K562 (cell line): Measurements from ENCODE around the gene MMD2. TPM values are rescaled to one million over a fixed set of nuclear protein-coding genes. Genes with fewer than 3 reads are reported as not detected.

Experiments used
- ATAC-seq: fragments of 200-7000 bp; cut with Tn5 transposase; 3 replicates; pipeline ENCODE4 v1.9.1; 2020; ENCODE audit warnings: moderate library complexity
- BruUV-seq: library from RNA; stranded (reverse); fragments of 400-500 nt; replicated peaks from 2 replicates; lab custom pipeline; 2021; lab: Mats Ljungman, UMichigan
- CTCF ChIA-PET: fragments of 300-600 bp; formaldehyde crosslinking; extraction: SDS; loops from one replicate; lab custom pipeline; 2021; ENCODE audit warnings: low intra/inter-chr PET ratio; lab: Yijun Ruan, JAX
- POLR2A ChIA-PET: fragments of 300-600, 350-650 bp; sonication (Branson Sonifier 250); formaldehyde crosslinking; extraction: SDS; loops from one replicate; lab custom pipeline; 2021; ENCODE audit warnings: antibody characterized with exemption, inconsistent platforms; lab: Yijun Ruan, JAX
- DNase-seq, 4 experiments: peaks; one replicate each; pipeline versions ENCODE4 v3.0.0 to v3.0.0-alpha.2; 2011 to 2018; ENCODE audit warnings: low spot score in 3 of 4, mixed read lengths in 3 of 4; ENCODE audit errors: extremely low read depth in 1 of 4
- FAIRE-seq: peaks from 2 replicates; lab custom pipeline; 2011; peaks lifted over from hg19 to GRCh38; lab: Jason Lieb, UNC
- H2AFZ ChIP-seq: 2 replicates; pipeline ENCODE4 v1.6.0; 2011; ENCODE audit warnings: low read depth, low read length, control low read depth, inconsistent platforms
- H3K27ac ChIP-seq: fragments of 200-600 bp; 3 replicates; pipeline ENCODE4 v1.8.0; 2011; ENCODE audit warnings: low read depth, mild to moderate bottlenecking, control low read depth, inconsistent platforms, low read length, moderate library complexity, mixed read lengths; ENCODE audit errors: extremely low read depth
- H3K27me3 ChIP-seq, 2 experiments: fragments of 300-600 bp in 1 of 2; 2 replicates in 1 of 2; 3 replicates in 1 of 2; pipeline versions ENCODE4 v1.6.0 to v1.8.0; 2011; ENCODE audit warnings: inconsistent platforms in 2 of 2, low read length in 2 of 2, mild to moderate bottlenecking in 1 of 2, mixed read lengths in 1 of 2, moderate library complexity in 1 of 2; ENCODE audit not compliant: control insufficient read depth in 2 of 2, insufficient read depth in 2 of 2
- H3K36me3 ChIP-seq: fragments of 300-600 bp; 3 replicates; pipeline ENCODE4 v1.8.0; 2011; ENCODE audit warnings: mild to moderate bottlenecking, low read length, inconsistent platforms; ENCODE audit not compliant: control insufficient read depth, insufficient read depth
- H3K4me1 ChIP-seq, 2 experiments: fragments of 200-600 bp in 1 of 2; replicated peaks in 1 of 2; 2 replicates in 1 of 2; 3 replicates in 1 of 2; pipeline versions ENCODE4 v1.5.1 to v1.8.0; 2011; ENCODE audit warnings: inconsistent platforms in 2 of 2, low read length in 2 of 2, mild to moderate bottlenecking in 1 of 2, mixed read lengths in 1 of 2, moderate library complexity in 1 of 2; ENCODE audit not compliant: control insufficient read depth in 2 of 2, insufficient read depth in 2 of 2
- H3K4me2 ChIP-seq: 2 replicates; pipeline ENCODE4 v1.6.1; 2011; ENCODE audit warnings: low read length, control low read depth, inconsistent platforms, mixed read lengths; ENCODE audit not compliant: insufficient read depth
- H3K4me3 ChIP-seq: fragments of 200-600 bp; sonication (generic), shearing (Covaris generic); 2 replicates; pipeline ENCODE4 v1.5.1; 2016; ENCODE audit warnings: control low read depth, inconsistent platforms
- H3K79me2 ChIP-seq: fragments of 200-600 bp; 3 replicates; pipeline ENCODE4 v1.8.0; 2011; ENCODE audit warnings: low read length, inconsistent platforms; ENCODE audit not compliant: control insufficient read depth, insufficient read depth
- H3K9ac ChIP-seq, 2 experiments: 2 replicates each; pipeline versions ENCODE4 v1.6.0 to v1.6.1; 2011; ENCODE audit warnings: low read depth in 2 of 2, low read length in 2 of 2, control low read depth in 1 of 2, inconsistent platforms in 1 of 2, mild to moderate bottlenecking in 1 of 2, mixed read lengths in 1 of 2; ENCODE audit not compliant: insufficient read depth in 1 of 2
- H3K9me1 ChIP-seq: one replicate; pipeline ENCODE4 v1.6.0; 2011; ENCODE audit warnings: inconsistent platforms, mild to moderate bottlenecking, low read length, moderate library complexity; ENCODE audit not compliant: control insufficient read depth, insufficient read depth
- H3K9me3 ChIP-seq: replicated peaks from 2 replicates; pipeline ENCODE4 v1.5.1; 2011; ENCODE audit warnings: low read depth, low read length, inconsistent platforms; ENCODE audit not compliant: control insufficient read depth, insufficient read depth
- H4K20me1 ChIP-seq: replicated peaks from 2 replicates; pipeline ENCODE4 v1.6.1; 2011; ENCODE audit warnings: low read length, inconsistent platforms, mixed read lengths; ENCODE audit not compliant: control insufficient read depth, insufficient read depth
- CREM ChIP-seq: IDR thresholded peaks from 2 replicates; pipeline ENCODE4 v1.6.1; 2014; ENCODE audit warnings: antibody characterized with exemption, low read depth
- JUND ChIP-seq, 2 experiments: IDR thresholded peaks; 2 replicates in 1 of 2; 3 replicates in 1 of 2; pipeline ENCODE4 v1.6.1; 2011; ENCODE audit warnings: borderline replicate concordance in 2 of 2, low read depth in 2 of 2, low read length in 2 of 2, improper control_type of control experiment in 1 of 2, missing biosample characterization in 1 of 2, missing genetic modification characterization in 1 of 2, missing genetic modification reagents in 1 of 2
- ZNF23 ChIP-seq: fragments of 250-450 bp; sonication (Bioruptor Pico); IDR thresholded peaks from 2 replicates; pipeline ENCODE4 v1.4.0; 2020; ENCODE audit warnings: mild to moderate bottlenecking
- WGBS: fragments of 100-300 bp; shearing (Covaris generic); methylation state at CpG from one replicate; pipeline ENCODE4 v1.1.6; 2016; ENCODE audit warnings: low coverage, mixed read lengths; ENCODE audit not compliant: insufficient coverage; ENCODE audit errors: missing lambda C conversion rate; 5-methylcytosine and 5-hydroxymethylcytosine counted together
- in situ Hi-C: fragments of 300-500 bp; cut with MboI; formaldehyde crosslinking; loops from 4 replicates; pipeline ENCODE4 v1.15.0; 2018; ENCODE audit warnings: inconsistent platforms, mixed read lengths
- intact Hi-C: fragments of 100-400 bp; cut with micrococcal nuclease; formaldehyde crosslinking; loops from 2 replicates; pipeline ENCODE4 v1.14.2; 2022
- polyA plus RNA-seq, 8 experiments: library from polyadenylated mRNA; depleted of rRNA in 4 of 8; stranded (reverse) in 5 of 8; unstranded in 3 of 8; fragments of >200 nt; fragmentation: Nextera tagmentation in 2 of 8; fragmentation: Illumina TruSeq in 1 of 8; extraction: Ambion mirVana in 2 of 8; extraction: Trizol in 1 of 8; gene quantifications; 2 replicates each; pipeline versions ENCODE4 v1.2.1 to v1.2.3, GENCODE V29; 2011 to 2014; ENCODE audit warnings: inconsistent platforms in 1 of 8, missing spikeins in 1 of 8
- total RNA-seq, 7 experiments: library from RNA; depleted of rRNA in 6 of 7; stranded (reverse); fragments of >200 nt in 6 of 7; fragmentation: Illumina TruSeq in 2 of 7; extraction: Trizol in 2 of 7; gene quantifications; 2 replicates each; pipeline versions ENCODE4 v1.2.1 to v1.2.3, GENCODE V29; 2011 to 2021; ENCODE audit warnings: low replicate concordance in 1 of 7
- TF ChIP-seq, protein P1 (sequence below): sonication (generic); formaldehyde crosslinking; IDR thresholded peaks from 2 replicates; pipeline ENCODE4 v1.9.0; 2022; ENCODE audit warnings: mild to moderate bottlenecking, missing genetic modification reagents
- TF ChIP-seq, protein P2 (sequence below), 2 experiments: fragments of 450-650 bp in 1 of 2; sonication (generic) in 1 of 2; formaldehyde crosslinking in 1 of 2; IDR thresholded peaks in 1 of 2; conservative IDR thresholded peaks in 1 of 2; 2 replicates each; pipeline versions ENCODE4 v1.6.1 to v1.8.1; 2016 to 2023; ENCODE audit warnings: mild to moderate bottlenecking in 2 of 2, moderate library complexity in 2 of 2, inconsistent platforms in 1 of 2, missing genetic modification reagents in 1 of 2
- TF ChIP-seq, protein P3 (sequence below): fragments of 450-650 bp; IDR thresholded peaks from 2 replicates; pipeline ENCODE4 v1.6.1; 2017; ENCODE audit warnings: mild to moderate bottlenecking, moderate library complexity
- TF ChIP-seq, protein P4 (sequence below), 2 experiments: fragments of 450-650 bp; IDR thresholded peaks; 2 replicates each; pipeline ENCODE4 v1.6.1; 2016

Gene MMD2
- total and polyA plus RNA-seq, 9 of the 15 experiments (the other 6 are each of a cell fraction or from before 2014, with no cell fraction given) = not detected

DNA sequence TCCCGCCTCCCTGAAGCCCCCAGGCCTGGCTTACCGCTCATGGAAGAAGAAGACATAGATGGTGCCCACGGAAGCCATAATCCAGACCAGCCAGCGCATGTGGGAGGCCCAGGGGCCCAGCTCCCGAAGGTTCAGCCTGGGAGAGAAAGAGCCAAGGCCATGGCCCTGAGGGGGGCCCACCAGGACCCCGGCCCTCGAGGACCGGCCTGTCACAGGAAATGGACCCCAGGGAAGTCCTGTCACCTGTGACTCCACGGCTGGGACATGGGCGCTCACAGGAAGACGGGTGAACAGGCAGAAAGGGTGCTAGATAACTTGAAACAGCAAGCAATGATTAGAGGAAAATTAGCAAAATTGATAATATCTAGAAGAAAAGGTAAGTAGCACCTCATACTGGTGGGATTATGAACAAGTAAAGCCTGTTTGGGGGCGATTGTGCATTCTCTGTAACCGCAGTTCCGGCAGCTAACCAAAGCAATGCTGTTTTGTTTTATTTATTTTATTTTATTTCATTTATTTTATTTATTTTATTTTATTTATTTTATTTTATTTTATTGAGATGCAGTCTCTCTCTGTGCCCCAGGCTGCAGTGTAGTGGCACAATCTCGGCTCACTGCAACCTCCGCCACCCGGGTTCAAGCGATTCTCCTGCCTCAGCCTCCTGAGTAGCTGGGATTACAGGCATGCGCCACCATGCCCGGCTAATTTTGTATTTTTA, 47.7 kb downstream of the MMD2 start (continued):
- TF ChIP-seq, protein P1, sequence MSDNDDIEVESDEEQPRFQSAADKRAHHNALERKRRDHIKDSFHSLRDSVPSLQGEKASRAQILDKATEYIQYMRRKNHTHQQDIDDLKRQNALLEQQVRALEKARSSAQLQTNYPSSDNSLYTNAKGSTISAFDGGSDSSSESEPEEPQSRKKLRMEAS (CRISPR knock-in tag) = no peak

DNA sequence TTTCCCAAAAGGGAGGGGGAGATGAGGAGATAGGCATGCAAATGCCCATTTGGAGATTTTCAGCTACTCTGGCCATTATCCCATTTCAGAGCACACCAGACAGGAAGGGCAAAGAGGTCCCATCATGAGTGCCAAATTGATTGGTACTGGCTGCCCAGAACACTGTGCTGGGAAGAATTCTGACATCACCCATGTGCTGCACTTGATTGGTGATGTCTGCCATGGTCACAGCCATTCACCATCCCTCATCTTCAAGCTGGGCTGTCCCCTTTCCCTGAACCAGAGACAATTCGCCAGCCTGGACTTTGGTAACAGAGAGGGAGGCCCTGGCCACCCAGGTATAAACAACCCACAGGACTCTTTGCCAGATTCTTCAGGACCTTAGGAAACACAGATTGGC, 52.3 kb downstream of the MMD2 start:
- no peaks in the 10 kb centered on the region for H4K20me1 ChIP-seq
- peak in 2 of 4 experiments; percentile 35 for DNase-seq
- BruUV-seq = no TSS peak
- no peaks in the 10 kb centered on the region for H3K36me3 ChIP-seq
- peaks cover 10 to 55% of the 10 kb centered on the region in 2 experiments; a peak in 3 of 5 replicates for H3K27me3 ChIP-seq
- H3K79me2 ChIP-seq = no peaks in the 10 kb centered on the region
- peak; percentile 54 for ATAC-seq
- CTCF ChIA-PET = no interaction called here
- no peaks in the 10 kb centered on the region for H3K9me3 ChIP-seq
- H2AFZ ChIP-seq = no peak overlapping the region
- H3K9me1 ChIP-seq = no peaks in the 10 kb centered on the region
- 6% methylated on average over 1 of the region's 1 CpG for WGBS
- peak; percentile 40 for FAIRE-seq
- peaks cover 0 to 2% of the 10 kb centered on the region in 2 experiments; a peak in 2 of 5 replicates for H3K4me1 ChIP-seq
- no peak overlapping the region for H3K9ac ChIP-seq
- in situ Hi-C loops (no loop called here), intact Hi-C loops (no loop called here)
- no peak overlapping the region for H3K4me2 ChIP-seq
- H3K4me3 ChIP-seq = no peak overlapping the region
- no peak overlapping the region for H3K27ac ChIP-seq
- POLR2A ChIA-PET = no interaction called here
- TF ChIP-seq, protein P2, sequence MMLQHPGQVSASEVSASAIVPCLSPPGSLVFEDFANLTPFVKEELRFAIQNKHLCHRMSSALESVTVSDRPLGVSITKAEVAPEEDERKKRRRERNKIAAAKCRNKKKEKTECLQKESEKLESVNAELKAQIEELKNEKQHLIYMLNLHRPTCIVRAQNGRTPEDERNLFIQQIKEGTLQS (IDR thresholded peaks at IDR 0.05) = peak; percentile 66
- TF ChIP-seq, protein P2 (CRISPR knock-in tag; conservative IDR thresholded peaks at IDR 0.05) = 0 out of 2 replicates have a peak, but pooled peaks have one; percentile 29
- TF ChIP-seq CREM = peak; percentile 68
- TF ChIP-seq, protein P3, sequence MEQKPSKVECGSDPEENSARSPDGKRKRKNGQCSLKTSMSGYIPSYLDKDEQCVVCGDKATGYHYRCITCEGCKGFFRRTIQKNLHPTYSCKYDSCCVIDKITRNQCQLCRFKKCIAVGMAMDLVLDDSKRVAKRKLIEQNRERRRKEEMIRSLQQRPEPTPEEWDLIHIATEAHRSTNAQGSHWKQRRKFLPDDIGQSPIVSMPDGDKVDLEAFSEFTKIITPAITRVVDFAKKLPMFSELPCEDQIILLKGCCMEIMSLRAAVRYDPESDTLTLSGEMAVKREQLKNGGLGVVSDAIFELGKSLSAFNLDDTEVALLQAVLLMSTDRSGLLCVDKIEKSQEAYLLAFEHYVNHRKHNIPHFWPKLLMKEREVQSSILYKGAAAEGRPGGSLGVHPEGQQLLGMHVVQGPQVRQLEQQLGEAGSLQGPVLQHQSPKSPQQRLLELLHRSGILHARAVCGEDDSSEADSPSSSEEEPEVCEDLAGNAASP = no peak
- TF ChIP-seq, protein P4, sequence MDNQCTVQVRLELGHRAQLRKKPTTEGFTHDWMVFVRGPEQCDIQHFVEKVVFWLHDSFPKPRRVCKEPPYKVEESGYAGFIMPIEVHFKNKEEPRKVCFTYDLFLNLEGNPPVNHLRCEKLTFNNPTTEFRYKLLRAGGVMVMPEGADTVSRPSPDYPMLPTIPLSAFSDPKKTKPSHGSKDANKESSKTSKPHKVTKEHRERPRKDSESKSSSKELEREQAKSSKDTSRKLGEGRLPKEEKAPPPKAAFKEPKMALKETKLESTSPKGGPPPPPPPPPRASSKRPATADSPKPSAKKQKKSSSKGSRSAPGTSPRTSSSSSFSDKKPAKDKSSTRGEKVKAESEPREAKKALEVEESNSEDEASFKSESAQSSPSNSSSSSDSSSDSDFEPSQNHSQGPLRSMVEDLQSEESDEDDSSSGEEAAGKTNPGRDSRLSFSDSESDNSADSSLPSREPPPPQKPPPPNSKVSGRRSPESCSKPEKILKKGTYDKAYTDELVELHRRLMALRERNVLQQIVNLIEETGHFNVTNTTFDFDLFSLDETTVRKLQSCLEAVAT (IDR thresholded peaks at IDR 0.05) = peak in 1 of 2 experiments; percentile 98; a peak in 2 of 4 replicates
- peak; percentile 97 for TF ChIP-seq ZNF23 (CRISPR knock-in tag)
- TF ChIP-seq JUND (IDR thresholded peaks at IDR 0.05; ENCODE audit: borderline replicate concordance, low read depth, low read length) = peak; percentile 81
- TF ChIP-seq JUND (tag; IDR thresholded peaks at IDR 0.05; ENCODE audit: borderline replicate concordance, low read depth, low read length) = peak; percentile 75; the same call in 2 of the 3 replicates
